Right lobe of liver (tissue), 6 donors: Measurements from ENCODE around the gene SSC4D. TPM values are rescaled to one million over a fixed set of nuclear protein-coding genes. Genes with fewer than 3 reads are reported as not detected.

Source experiments
- ATAC-seq, 4 donors: fragments of 200-7000 bp; cut with Tn5 transposase; one replicate each; pipeline ENCODE4 v1.9.1; 2020; ENCODE audit warnings: mild to moderate bottlenecking in 4 of 4, moderate library complexity in 4 of 4
- DNase-seq, 3 donors: peaks; one replicate each; pipeline ENCODE4 v3.0.0-alpha.2; 2020
- H3K27ac ChIP-seq, 3 donors: fragments of 200-600 bp; one replicate each; pipeline ENCODE4 v1.8.0; 2022
- H3K27me3 ChIP-seq, 2 donors: fragments of 200-600 bp; one replicate each; pipeline ENCODE4 v1.8.0; 2022
- H3K36me3 ChIP-seq, 4 donors: fragments of 200-600 bp; sonication (generic) in 1 of 4; one replicate each; pipeline versions ENCODE4 v1.5.1 to v1.8.0; 2017 to 2022; ENCODE audit warnings: control low read depth in 1 of 4
- H3K4me1 ChIP-seq, 4 donors: fragments of 200-600 bp; sonication (generic) in 1 of 4; one replicate each; pipeline versions ENCODE4 v1.5.1 to v1.8.0; 2017 to 2022; ENCODE audit warnings: control low read depth in 1 of 4
- H3K4me3 ChIP-seq, 3 donors: fragments of 200-600 bp; one replicate each; pipeline ENCODE4 v1.8.0; 2022
- H3K9me3 ChIP-seq, 4 donors: fragments of 200-600 bp; sonication (generic) in 1 of 4; one replicate each; pipeline versions ENCODE4 v1.5.1 to v1.8.0; 2017 to 2022; ENCODE audit warnings: control low read depth in 1 of 4
- CTCF ChIP-seq, 4 donors: fragments of 200-600 bp in 3 of 4; fragments of 450-650 bp in 1 of 4; IDR thresholded peaks; one replicate each; pipeline versions ENCODE4 v1.5.1 to v1.8.0; 2016 to 2022; ENCODE audit warnings: antibody characterized with exemption in 4 of 4, mild to moderate bottlenecking in 2 of 4
- POLR2A ChIP-seq: fragments of 450-650 bp; IDR thresholded peaks from one replicate; pipeline ENCODE4 v1.6.1; 2017; ENCODE audit warnings: antibody characterized with exemption, mild to moderate bottlenecking
- WGBS: methylation state at CpG from one replicate; pipeline ENCODE4 v1.1.6; 2018; ENCODE audit warnings: low coverage, low lambda C conversion rate; ENCODE audit not compliant: insufficient coverage; ENCODE audit errors: missing lambda C conversion rate; 5-methylcytosine and 5-hydroxymethylcytosine counted together
- intact Hi-C, 2 donors: fragments of 100-400 bp; cut with DNase I; formaldehyde crosslinking; loops; one replicate each; pipeline versions ENCODE4 v1.11.2 to v1.14.1; 2022
- total RNA-seq, 6 experiments: library from RNA; depleted of rRNA in 2 of 6; stranded (reverse); fragments of >200 nt in 2 of 6; fragmentation: NEBNext Ultra II Directional in 3 of 6; extraction: Animal tissue kit (Norgen Biotek cat#: 25700) in 3 of 6; gene quantifications; one replicate each; pipeline versions ENCODE4 v1.1.0 to v1.2.4, GENCODE V29; 2016 to 2023
- donor health status: DM: no; HTN: yes; CAD: no.
- donor health status: DM: no; HTN: no; CAD: no.
- donor health status: DM: no; HTN: no; CAD: no.
- donor health status: DM: no; HTN: yes; CAD: no.
- donor health status: DM: no; HTN: yes; CAD: no.

Gene SSC4D
- total RNA-seq, 6 experiments from 2014 or later = 1.2 to 2.6 (median 1.2) TPM

- H3K4me1 ChIP-seq = no peaks in the 10 kb centered on the region
- no peak overlapping the region for H3K4me3 ChIP-seq
- no peak overlapping the region for H3K27ac ChIP-seq
- intact Hi-C loops = no loop called here
- no peaks in the 10 kb centered on the region for H3K9me3 ChIP-seq
- no peak for DNase-seq
- H3K27me3 ChIP-seq = no peaks in the 10 kb centered on the region
- H3K36me3 ChIP-seq = no peaks in the 10 kb centered on the region
- 43% methylated on average over 1 of the region's 1 CpG for WGBS
- TF ChIP-seq CTCF (IDR thresholded peaks at IDR 0.05) (no peak), POLR2A (no peak)
- ATAC-seq = no peak
Measured at GRCh38 chr7:76411626-76412025, 2.1 kb upstream of the SSC4D start.

- no peak overlapping the region for H3K4me3 ChIP-seq
- no peaks in the 10 kb centered on the region for H3K9me3 ChIP-seq
- TF ChIP-seq POLR2A = no peak
- no peak for TF ChIP-seq CTCF (IDR thresholded peaks at IDR 0.05)
- H3K27me3 ChIP-seq = no peaks in the 10 kb centered on the region
- DNase-seq = no peak
- H3K27ac ChIP-seq = no peak overlapping the region
- intact Hi-C loops = no loop called here
- no peak for ATAC-seq
- no peaks in the 10 kb centered on the region for H3K4me1 ChIP-seq
- no peaks in the 10 kb centered on the region for H3K36me3 ChIP-seq
Measured at GRCh38 chr7:76408121-76408560, 1.4 kb downstream of the SSC4D start.

GRCh38 chr7:76407718-76408117 is 1.8 kb downstream of the SSC4D start:
- ATAC-seq (no peak), DNase-seq (no peak)
- Histone ChIP-seq H3K9me3 (no peaks in the 10 kb centered on the region), H3K27me3 (no peaks in the 10 kb centered on the region), H3K4me3 (no peak overlapping the region), H3K4me1 (no peaks in the 10 kb centered on the region), H3K27ac (no peak overlapping the region), H3K36me3 (no peaks in the 10 kb centered on the region)
- 69% methylated on average over 3 of the region's 4 CpGs for WGBS
- no peak for TF ChIP-seq CTCF (IDR thresholded peaks at IDR 0.05)
- no peak for TF ChIP-seq POLR2A
- intact Hi-C loops = no loop called here

GRCh38 chr7:76405738-76406137 is 3.8 kb downstream of the SSC4D start:
- TF ChIP-seq CTCF (IDR thresholded peaks at IDR 0.05) (no peak), POLR2A (no peak)
- H3K36me3 ChIP-seq = no peaks in the 10 kb centered on the region
- 100% methylated on average over 6 of the region's 9 CpGs for WGBS
- H3K9me3 ChIP-seq = no peaks in the 10 kb centered on the region
- H3K27me3 ChIP-seq = no peaks in the 10 kb centered on the region
- ATAC-seq = no peak
- intact Hi-C loops = no loop called here
- no peak overlapping the region for H3K4me3 ChIP-seq
- H3K4me1 ChIP-seq = no peaks in the 10 kb centered on the region
- DNase-seq = no peak
- H3K27ac ChIP-seq = no peak overlapping the region
